H9 (cell line): Measurements from ENCODE around the gene GOLGA3. TPM values are rescaled to one million over a fixed set of nuclear protein-coding genes. Genes with fewer than 3 reads are reported as not detected.
A peak's percentile ranks its signal among the peaks of the same experiment; 100 is the strongest.

Experiments
- DNase-seq: peaks from one replicate; pipeline ENCODE4 v3.0.0-alpha.2; 2017
- H2AFZ ChIP-seq: one replicate; pipeline ENCODE4 v1.6.1; 2013; ENCODE audit warnings: mild to moderate bottlenecking, low read length, control low read depth, moderate library complexity
- H2AK5ac ChIP-seq: 2 replicates; pipeline ENCODE4 v1.6.1; 2013; ENCODE audit warnings: low read length, control low read depth, mixed read lengths; ENCODE audit not compliant: insufficient read length
- H2BK120ac ChIP-seq: one replicate; pipeline ENCODE4 v1.6.1; 2013; ENCODE audit warnings: low read depth, mild to moderate bottlenecking, low read length, control low read depth, inconsistent platforms; ENCODE audit not compliant: poor library complexity, severe bottlenecking
- H2BK12ac ChIP-seq: 2 replicates; pipeline ENCODE4 v1.6.1; 2013; ENCODE audit warnings: low read length, control low read depth, mixed read lengths, low read depth; ENCODE audit not compliant: insufficient read length
- H2BK15ac ChIP-seq: 2 replicates; pipeline ENCODE4 v1.6.1; 2013; ENCODE audit warnings: low read depth, low read length, control low read depth
- H2BK20ac ChIP-seq: one replicate; pipeline ENCODE4 v1.6.1; 2013; ENCODE audit warnings: low read depth, mild to moderate bottlenecking, low read length, control low read depth, inconsistent platforms; ENCODE audit not compliant: poor library complexity, severe bottlenecking
- H2BK5ac ChIP-seq: 2 replicates; pipeline ENCODE4 v1.6.1; 2013; ENCODE audit warnings: low read length, control low read depth, mixed read lengths; ENCODE audit not compliant: insufficient read length
- H3K14ac ChIP-seq: 2 replicates; pipeline ENCODE4 v1.6.1; 2013; ENCODE audit warnings: low read length, control low read depth; ENCODE audit not compliant: insufficient read depth
- H3K18ac ChIP-seq: 2 replicates; pipeline ENCODE4 v1.6.1; 2013; ENCODE audit warnings: low read depth, mild to moderate bottlenecking, mixed read lengths, low read length, control low read depth; ENCODE audit not compliant: insufficient read length
- H3K23ac ChIP-seq: 2 replicates; pipeline ENCODE4 v1.6.1; 2013; ENCODE audit warnings: low read length, control low read depth, mixed read lengths, low read depth; ENCODE audit not compliant: insufficient read length
- H3K23me2 ChIP-seq: 2 replicates; pipeline ENCODE4 v1.6.1; 2013; ENCODE audit warnings: low read depth, mild to moderate bottlenecking, mixed read lengths, low read length, control low read depth; ENCODE audit not compliant: insufficient read length, poor library complexity, severe bottlenecking
- H3K27ac ChIP-seq: 2 replicates; pipeline ENCODE4 v1.5.1; 2013; ENCODE audit warnings: low read length, control low read depth, mixed read lengths, low read depth; ENCODE audit not compliant: insufficient read length
- H3K27me3 ChIP-seq: 2 replicates; pipeline ENCODE4 v1.6.1; 2013; ENCODE audit warnings: low read length, control low read depth, inconsistent platforms; ENCODE audit not compliant: insufficient read depth
- H3K4ac ChIP-seq: 2 replicates; pipeline ENCODE4 v1.6.1; 2013; ENCODE audit warnings: low read depth, mild to moderate bottlenecking, control low read depth, inconsistent platforms, low read length, moderate library complexity
- H3K4me1 ChIP-seq: 2 replicates; pipeline ENCODE4 v1.6.1; 2013; ENCODE audit warnings: low read length, control low read depth, inconsistent platforms; ENCODE audit not compliant: insufficient read depth
- H3K4me2 ChIP-seq: 2 replicates; pipeline ENCODE4 v1.6.1; 2013; ENCODE audit warnings: low read length, control low read depth, mixed read lengths; ENCODE audit not compliant: insufficient read length, insufficient read depth
- H3K56ac ChIP-seq: 2 replicates; pipeline ENCODE4 v1.6.1; 2013; ENCODE audit warnings: low read depth, mild to moderate bottlenecking, mixed read lengths, low read length, control low read depth; ENCODE audit not compliant: insufficient read length
- H3K79me1 ChIP-seq: 2 replicates; pipeline ENCODE4 v1.6.1; 2013; ENCODE audit warnings: low read depth, mild to moderate bottlenecking, moderate library complexity, low read length, control low read depth, inconsistent platforms; ENCODE audit not compliant: insufficient read depth, poor library complexity, severe bottlenecking
- H3K79me2 ChIP-seq: 2 replicates; pipeline ENCODE4 v1.6.1; 2013; ENCODE audit warnings: low read length, control low read depth, inconsistent platforms; ENCODE audit not compliant: insufficient read depth
- H3K9ac ChIP-seq: 2 replicates; pipeline ENCODE4 v1.6.1; 2013; ENCODE audit warnings: low read length, control low read depth, mixed read lengths; ENCODE audit not compliant: insufficient read length; ENCODE audit errors: extremely low read depth
- H3K9me3 ChIP-seq: one replicate; pipeline ENCODE4 v1.6.1; 2013; ENCODE audit warnings: low read depth, low read length, inconsistent platforms; ENCODE audit not compliant: control insufficient read depth
- H3T11ph ChIP-seq: one replicate; pipeline ENCODE4 v1.6.1; 2013; ENCODE audit warnings: mild to moderate bottlenecking, low read length, control low read depth, inconsistent platforms
- H4K20me1 ChIP-seq: one replicate; pipeline ENCODE4 v1.6.1; 2013; ENCODE audit not compliant: control insufficient read depth, insufficient read length, insufficient read depth
- H4K5ac ChIP-seq: 2 replicates; pipeline ENCODE4 v1.6.1; 2013; ENCODE audit warnings: low read depth, mild to moderate bottlenecking, mixed read lengths, low read length, control low read depth; ENCODE audit not compliant: insufficient read length
- H4K8ac ChIP-seq: replicated peaks from 2 replicates; pipeline ENCODE4 v1.6.1; 2013; ENCODE audit warnings: low read length, control low read depth, mixed read lengths, low read depth; ENCODE audit not compliant: insufficient read length
- H4K91ac ChIP-seq: 2 replicates; pipeline ENCODE4 v1.6.1; 2013; ENCODE audit warnings: low read depth, mild to moderate bottlenecking, moderate library complexity, mixed read lengths, low read length, control low read depth; ENCODE audit not compliant: insufficient read length
- H3K27ac Mint-ChIP-seq, 3 experiments: 2 replicates in 2 of 3; 3 replicates in 1 of 3; pipeline ENCODE4 v1.8.0; 2020 to 2021; ENCODE audit warnings: mixed read lengths in 3 of 3, mild to moderate bottlenecking in 1 of 3, moderate library complexity in 1 of 3
- H3K27me3 Mint-ChIP-seq: 2 replicates; pipeline ENCODE4 v1.8.0; 2021; ENCODE audit warnings: low read depth, mild to moderate bottlenecking, moderate library complexity, mixed read lengths
- H3K36me3 Mint-ChIP-seq, 3 experiments: 2 replicates in 2 of 3; 3 replicates in 1 of 3; pipeline ENCODE4 v1.8.0; 2020 to 2021; ENCODE audit warnings: low read depth in 3 of 3, mixed read lengths in 3 of 3; ENCODE audit not compliant: insufficient read depth in 1 of 3
- H3K4me1 Mint-ChIP-seq, 2 experiments: 2 replicates each; pipeline ENCODE4 v1.8.0; 2020; ENCODE audit warnings: mixed read lengths in 2 of 2
- H3K4me3 Mint-ChIP-seq, 2 experiments: 2 replicates in 1 of 2; 3 replicates in 1 of 2; pipeline ENCODE4 v1.8.0; 2020 to 2021; ENCODE audit warnings: mild to moderate bottlenecking in 2 of 2, mixed read lengths in 2 of 2, moderate library complexity in 1 of 2
- H3K9me3 Mint-ChIP-seq, 2 experiments: 2 replicates in 1 of 2; 3 replicates in 1 of 2; pipeline ENCODE4 v1.8.0; 2020; ENCODE audit warnings: mild to moderate bottlenecking in 2 of 2, mixed read lengths in 2 of 2, moderate library complexity in 1 of 2
- CTCF ChIP-seq: fragments of 200-600 bp; sonication (generic); conservative IDR thresholded peaks from 3 replicates; pipeline ENCODE4 v1.8.0; 2021; ENCODE audit warnings: antibody characterized with exemption, mild to moderate bottlenecking
- WGBS: extraction: QIAGEN DNeasy Blood & Tissue Kit; methylation state at CpG from one replicate; pipeline ENCODE4 v1.1.7; 2013; ENCODE audit warnings: missing lambda C conversion rate, low lambda C conversion rate, mixed read lengths; ENCODE audit not compliant: insufficient read length; ENCODE audit errors: extremely low coverage; 5-methylcytosine and 5-hydroxymethylcytosine counted together
- total RNA-seq: library from RNA; stranded (reverse); gene quantifications from 2 replicates; pipeline ENCODE4 v1.2.1, GENCODE V29; 2021

Gene GOLGA3
- total RNA-seq, 1 experiment from 2014 or later, result 40.1 TPM

- no peak overlapping the region for H4K5ac ChIP-seq
- no peak overlapping the region for H3K4me3 Mint-ChIP-seq
- no peak overlapping the region for H2BK5ac ChIP-seq
- no peak for TF ChIP-seq CTCF
- no peak overlapping the region for H3K14ac ChIP-seq
- peak overlapping the region in 2 of 3 experiments; percentile 18 to 47; a peak in 3 of 7 replicates for H3K27ac Mint-ChIP-seq
- DNase-seq, result no peak
- H2BK15ac ChIP-seq, result no peak overlapping the region
- H3K23me2 ChIP-seq, result peaks cover 7% of the 10 kb centered on the region
- no peak overlapping the region for H3K18ac ChIP-seq
- no peak overlapping the region for H3K4me2 ChIP-seq
- H2BK12ac ChIP-seq, result no peak overlapping the region
- no peak overlapping the region for H2BK120ac ChIP-seq
- H3K9me3 ChIP-seq, result no peaks in the 10 kb centered on the region
- no peaks in the 10 kb centered on the region for H3K27me3 ChIP-seq
- no peak overlapping the region for H3K23ac ChIP-seq
- H2BK20ac ChIP-seq, result no peak overlapping the region
- no peak overlapping the region for H3K56ac ChIP-seq
- peaks cover 0 to 1% of the 10 kb centered on the region in 2 experiments; a peak in 1 of 5 replicates for H3K9me3 Mint-ChIP-seq
- H2AK5ac ChIP-seq, result no peak overlapping the region
- H3K27me3 Mint-ChIP-seq, result no peaks in the 10 kb centered on the region; the same call in none of the 2 replicates
- no peak overlapping the region for H3T11ph ChIP-seq
- H4K20me1 ChIP-seq, result no peaks in the 10 kb centered on the region
- H2AFZ ChIP-seq, result no peak overlapping the region
- no peak overlapping the region for H4K91ac ChIP-seq
- H3K27ac ChIP-seq, result no peak overlapping the region
- no peaks in the 10 kb centered on the region for H3K4me1 ChIP-seq
- peaks cover 8 to 23% of the 10 kb centered on the region in 2 experiments for H3K4me1 Mint-ChIP-seq
- no peak overlapping the region for H4K8ac ChIP-seq
- peaks cover 7 to 14% (median 9%) of the 10 kb centered on the region in 3 experiments; a peak in 6 of 7 replicates for H3K36me3 Mint-ChIP-seq
- H3K4ac ChIP-seq, result no peak overlapping the region
- no CpG with 5 or more reads among the region's 20 CpGs for WGBS
- H3K9ac ChIP-seq, result no peak overlapping the region
- H3K79me2 ChIP-seq, result peaks cover 14% of the 10 kb centered on the region; the same call in 1 of the 2 replicates
- no peaks in the 10 kb centered on the region for H3K79me1 ChIP-seq
Observed at GRCh38 chr12:132764231-132764630, 64.4 kb downstream of the GOLGA3 start.
